ENCODE measurements around the gene METRN.

METRN gene

GRCh38 chr16:718389-718788 is 3.5 kb downstream of the METRN start:
- no peak for TF ChIP-seq CTCF (IDR thresholded peaks at IDR 0.05; ENCODE audit: low read depth, low read length, missing control alignments)

GRCh38 chr16:718922-719321 is 4.0 kb downstream of the METRN start:
- TF ChIP-seq CTCF (IDR thresholded peaks at IDR 0.05; ENCODE audit: low read depth, low read length, missing control alignments) = no peak
- no peak overlapping the region for H3K4me3 ChIP-seq (replicated peaks; ENCODE audit: low read depth, low read length)
- DNase-seq (ENCODE audit: extremely low read depth, low read depth) = no peak

More at GRCh38 chr16:718389-718788, 3.5 kb downstream of the METRN start:
- DNase-seq (ENCODE audit: extremely low read depth, low read depth) = no peak
- H3K4me3 ChIP-seq (replicated peaks; ENCODE audit: low read depth, low read length) = no peak overlapping the region

- peak; percentile 30 for TF ChIP-seq CTCF (IDR thresholded peaks at IDR 0.05; ENCODE audit: low read depth, low read length, missing control alignments)
- H3K4me3 ChIP-seq (replicated peaks; ENCODE audit: low read depth, low read length) = peak overlapping the region; percentile 73
- no peak for DNase-seq (ENCODE audit: extremely low read depth, low read depth)
Observed at GRCh38 chr16:719815-720446, 5.0 kb downstream of the METRN start.

- DNase-seq (ENCODE audit: extremely low read depth, low read depth) = no peak
Observed at GRCh38 chr16:720447-720989, 5.6 kb downstream of the METRN start.

GRCh38 chr16:720990-721764 is 6.3 kb downstream of the METRN start, which contains the start of gene ANTKMT:
Gene ANTKMT (plus strand): TSS chr16:721146. CDS start chr16:721275, 129 bp downstream.
- DNase-seq (ENCODE audit: extremely low read depth, low read depth) = no peak
- TF ChIP-seq CTCF (IDR thresholded peaks at IDR 0.05; ENCODE audit: low read depth, low read length, missing control alignments) = no peak
- peak within 1 kb of the TSS; percentile 73 for H3K4me3 ChIP-seq (replicated peaks; ENCODE audit: low read depth, low read length)

More at GRCh38 chr16:720447-720989, 5.6 kb downstream of the METRN start:
- peak overlapping the region; percentile 73 for H3K4me3 ChIP-seq (replicated peaks; ENCODE audit: low read depth, low read length)
- peak; percentile 23 for TF ChIP-seq CTCF (IDR thresholded peaks at IDR 0.05; ENCODE audit: low read depth, low read length, missing control alignments)

GRCh38 chr16:721765-722540 is 7.0 kb downstream of the METRN start:
- H3K4me3 ChIP-seq (replicated peaks; ENCODE audit: low read depth, low read length) = peak overlapping the region; percentile 73
- no peak for TF ChIP-seq CTCF (IDR thresholded peaks at IDR 0.05; ENCODE audit: low read depth, low read length, missing control alignments)
- no peak for DNase-seq (ENCODE audit: extremely low read depth, low read depth)
